Measurements from ENCODE around the gene ZNF664. TPM values are rescaled to one million over a fixed set of nuclear protein-coding genes. Genes with fewer than 3 reads are reported as not detected.

Gene ZNF664
- total RNA-seq, 1 donor from 2014 or later, result 67.6 TPM

- no peak overlapping the region for H3K4me3 Mint-ChIP-seq (ENCODE audit: unreplicated experiment)
- no peak overlapping the region for H3K27ac Mint-ChIP-seq (ENCODE audit: unreplicated experiment)
Measured at GRCh38 chr12:124045671-124046455, 72.8 kb downstream of the ZNF664 start.

GRCh38 chr12:124046456-124046740 is 73.4 kb downstream of the ZNF664 start:
- Mint-ChIP-seq H3K9me3 (ENCODE audit: unreplicated experiment) (peaks cover 25% of the 10 kb centered on the region), H3K36me3 (ENCODE audit: low read depth, unreplicated experiment) (peaks cover 10% of the 10 kb centered on the region), H3K27me3 (ENCODE audit: low read depth, unreplicated experiment) (no peaks in the 10 kb centered on the region), H3K27ac (ENCODE audit: unreplicated experiment) (no peak overlapping the region), H3K4me3 (ENCODE audit: unreplicated experiment) (no peak overlapping the region), H3K4me1 (ENCODE audit: low read depth, unreplicated experiment) (peaks cover 13% of the 10 kb centered on the region)
- Histone ChIP-seq H3K4me1 (ENCODE audit: insufficient read depth, low read length) (no peaks in the 10 kb centered on the region), H3K27ac (ENCODE audit: low read depth, low read length) (no peak overlapping the region), H4K20me1 (ENCODE audit: insufficient read depth, low read length) (no peaks in the 10 kb centered on the region), H3K9me3 (ENCODE audit: insufficient read depth, low read depth, low read length) (peaks cover 11% of the 10 kb centered on the region), H3K4me3 (ENCODE audit: insufficient read depth, low read depth, low read length) (no peak overlapping the region), H3K79me2 (ENCODE audit: insufficient read depth, low read length) (no peaks in the 10 kb centered on the region), H3K9ac (ENCODE audit: low read length) (no peak overlapping the region), H3K4me2 (ENCODE audit: low read length) (no peak overlapping the region), H3K36me3 (ENCODE audit: insufficient read depth, low read length) (no peaks in the 10 kb centered on the region), H3K27me3 (ENCODE audit: insufficient read depth, low read length) (no peaks in the 10 kb centered on the region), H2AFZ (ENCODE audit: low read depth, low read length) (no peak overlapping the region)
- FAIRE-seq (no peak), DNase-seq (ENCODE audit: low read depth) (no peak)
- TF ChIP-seq CTCF (IDR thresholded peaks at IDR 0.05; ENCODE audit: insufficient read depth, low read depth, low read length) (no peak), EZH2 (IDR thresholded peaks at IDR 0.05; ENCODE audit: insufficient read depth, low read length) (no peak)

More at GRCh38 chr12:124045671-124046455, 72.8 kb downstream of the ZNF664 start:
- Histone ChIP-seq H4K20me1 (ENCODE audit: insufficient read depth, low read length) (no peaks in the 10 kb centered on the region), H3K4me1 (ENCODE audit: insufficient read depth, low read length) (no peaks in the 10 kb centered on the region), H3K79me2 (ENCODE audit: insufficient read depth, low read length) (no peaks in the 10 kb centered on the region), H3K27ac (ENCODE audit: low read depth, low read length) (no peak overlapping the region), H3K4me3 (ENCODE audit: insufficient read depth, low read depth, low read length) (no peak overlapping the region), H3K9ac (ENCODE audit: low read length) (no peak overlapping the region), H3K36me3 (ENCODE audit: insufficient read depth, low read length) (no peaks in the 10 kb centered on the region), H2AFZ (ENCODE audit: low read depth, low read length) (no peak overlapping the region), H3K4me2 (ENCODE audit: low read length) (no peak overlapping the region), H3K27me3 (ENCODE audit: insufficient read depth, low read length) (no peaks in the 10 kb centered on the region), H3K9me3 (ENCODE audit: insufficient read depth, low read depth, low read length) (peaks cover 11% of the 10 kb centered on the region)
- FAIRE-seq (no peak), DNase-seq (ENCODE audit: low read depth) (no peak)
- TF ChIP-seq CTCF (IDR thresholded peaks at IDR 0.05; ENCODE audit: insufficient read depth, low read depth, low read length), result no peak
- no peak for TF ChIP-seq EZH2 (IDR thresholded peaks at IDR 0.05; ENCODE audit: insufficient read depth, low read length)
- H3K27me3 Mint-ChIP-seq (ENCODE audit: low read depth, unreplicated experiment), result no peaks in the 10 kb centered on the region
- H3K9me3 Mint-ChIP-seq (ENCODE audit: unreplicated experiment), result peaks cover 25% of the 10 kb centered on the region
- H3K4me1 Mint-ChIP-seq (ENCODE audit: low read depth, unreplicated experiment), result peaks cover 13% of the 10 kb centered on the region
- peaks cover 10% of the 10 kb centered on the region for H3K36me3 Mint-ChIP-seq (ENCODE audit: low read depth, unreplicated experiment)

GRCh38 chr12:124047045-124047566 is 74.1 kb downstream of the ZNF664 start:
- H3K27me3 Mint-ChIP-seq (ENCODE audit: low read depth, unreplicated experiment), result no peaks in the 10 kb centered on the region
- H3K4me1 Mint-ChIP-seq (ENCODE audit: low read depth, unreplicated experiment), result peaks cover 13% of the 10 kb centered on the region
- Histone ChIP-seq H2AFZ (ENCODE audit: low read depth, low read length) (no peak overlapping the region), H3K9me3 (ENCODE audit: insufficient read depth, low read depth, low read length) (peaks cover 11% of the 10 kb centered on the region), H3K4me2 (ENCODE audit: low read length) (no peak overlapping the region), H3K4me3 (ENCODE audit: insufficient read depth, low read depth, low read length) (no peak overlapping the region), H3K36me3 (ENCODE audit: insufficient read depth, low read length) (no peaks in the 10 kb centered on the region), H4K20me1 (ENCODE audit: insufficient read depth, low read length) (no peaks in the 10 kb centered on the region), H3K27me3 (ENCODE audit: insufficient read depth, low read length) (no peaks in the 10 kb centered on the region), H3K9ac (ENCODE audit: low read length) (no peak overlapping the region), H3K79me2 (ENCODE audit: insufficient read depth, low read length) (no peaks in the 10 kb centered on the region), H3K27ac (ENCODE audit: low read depth, low read length) (no peak overlapping the region), H3K4me1 (ENCODE audit: insufficient read depth, low read length) (no peaks in the 10 kb centered on the region)
- no peak for FAIRE-seq
- DNase-seq (ENCODE audit: low read depth), result no peak
- peaks cover 10% of the 10 kb centered on the region for H3K36me3 Mint-ChIP-seq (ENCODE audit: low read depth, unreplicated experiment)
- peaks cover 26% of the 10 kb centered on the region for H3K9me3 Mint-ChIP-seq (ENCODE audit: unreplicated experiment)
- H3K4me3 Mint-ChIP-seq (ENCODE audit: unreplicated experiment), result no peak overlapping the region
- no peak overlapping the region for H3K27ac Mint-ChIP-seq (ENCODE audit: unreplicated experiment)
- TF ChIP-seq CTCF (IDR thresholded peaks at IDR 0.05; ENCODE audit: insufficient read depth, low read depth, low read length) (no peak), EZH2 (IDR thresholded peaks at IDR 0.05; ENCODE audit: insufficient read depth, low read length) (no peak)

All from astrocyte (in vitro differentiated cells and primary cell).